Left colon (tissue), 2 donors: ENCODE results near the gene ADH1A. TPM values are rescaled to one million over a fixed set of nuclear protein-coding genes. Genes with fewer than 3 reads are reported as not detected.

Source experiments
- total RNA-seq, 2 donors: library from RNA; stranded (reverse); fragmentation: NEBNext Ultra II Directional; extraction: Animal tissue kit (Norgen Biotek cat#: 25700); gene quantifications; one replicate each; pipeline ENCODE4 v1.2.1, GENCODE V29; 2021
- donor health status: DM: no; HTN: no; CAD: no.
- donor health status: DM: yes; HTN: yes; CAD: no.

ADH1A gene
- total RNA-seq, 2 donors from 2014 or later: 0.49 to 1.0 TPM

Other genes starting within 250 kb of the ADH1A start
- 100 to 1,000 TPM; 207 to 222 TPM for gene ADH5, start 202.2 kb downstream of the ADH1A start, total RNA-seq
- 1 to 10 TPM in 1 of 2 donors, under 1 TPM in 1; 0.31 to 2.8 TPM for gene ADH4, start 146.7 kb downstream of the ADH1A start, total RNA-seq
- gene ADH6, start 71.7 kb downstream of the ADH1A start, total RNA-seq: 10 to 100 TPM; 13.8 to 14.3 TPM
- 100 to 1,000 TPM; 156 to 174 TPM for gene ADH1B, start 30.4 kb upstream of the ADH1A start, total RNA-seq
- 100 to 1,000 TPM; 259 to 373 TPM for gene ADH1C, start 61.8 kb upstream of the ADH1A start, total RNA-seq
- gene ADH7, start 144.4 kb upstream of the ADH1A start, total RNA-seq: not detected
- gene C4orf17, start 220.0 kb upstream of the ADH1A start, total RNA-seq: not detected